Type B pancreatic cell (in vitro differentiated cells): ENCODE measurements around the gene PTPRM. TPM values are rescaled to one million over a fixed set of nuclear protein-coding genes. Genes with fewer than 3 reads are reported as not detected.
"Not testable (repeated sequence)": the region's sequence is repeated elsewhere in the genome, so short reads cannot be mapped to it uniquely, and the experiment has no call there.

Experiments used
- DNase-seq: peaks from one replicate; pipeline ENCODE4 v3.0.0; 2021; ENCODE audit warnings: mixed read lengths; ENCODE audit not compliant: unreplicated experiment; ENCODE audit errors: extremely low spot score
- H3K27ac Mint-ChIP-seq: 2 replicates; pipeline ENCODE4 v1.8.0; 2021; ENCODE audit warnings: mild to moderate bottlenecking, mixed read lengths
- H3K27me3 Mint-ChIP-seq: 2 replicates; pipeline ENCODE4 v1.8.0; 2021; ENCODE audit warnings: mixed read lengths
- H3K36me3 Mint-ChIP-seq: 2 replicates; pipeline ENCODE4 v1.8.0; 2021; ENCODE audit warnings: mixed read lengths
- H3K4me1 Mint-ChIP-seq: one replicate; pipeline ENCODE4 v1.8.0; 2021; ENCODE audit warnings: mixed read lengths; ENCODE audit not compliant: unreplicated experiment
- H3K4me3 Mint-ChIP-seq: 2 replicates; pipeline ENCODE4 v1.8.0; 2021; ENCODE audit warnings: mild to moderate bottlenecking, mixed read lengths
- H3K9me3 Mint-ChIP-seq: 2 replicates; pipeline ENCODE4 v1.8.0; 2021; ENCODE audit warnings: mixed read lengths
- CTCF ChIP-seq: fragments of 200-600 bp; sonication (generic); conservative IDR thresholded peaks from 2 replicates; pipeline ENCODE4 v1.5.0; 2021; ENCODE audit warnings: antibody characterized with exemption, mild to moderate bottlenecking
- total RNA-seq: library from RNA; stranded (reverse); gene quantifications from 2 replicates; pipeline ENCODE4 v1.2.1, GENCODE V29; 2021; ENCODE audit warnings: low replicate concordance

Gene PTPRM
- total RNA-seq, 1 donor from 2014 or later = 18.6 TPM

- Mint-ChIP-seq H3K9me3 (no peaks in the 10 kb centered on the region), H3K27ac (no peak overlapping the region), H3K4me3 (no peak overlapping the region), H3K4me1 (no peaks in the 10 kb centered on the region), H3K36me3 (no peaks in the 10 kb centered on the region), H3K27me3 (no peaks in the 10 kb centered on the region)
- TF ChIP-seq CTCF = no peak
- DNase-seq = no peak
Observed at GRCh38 chr18:7958897-7959146, 391.7 kb downstream of the PTPRM start.

- H3K36me3 Mint-ChIP-seq, DNase-seq, H3K4me3 Mint-ChIP-seq, H3K9me3 Mint-ChIP-seq, H3K4me1 Mint-ChIP-seq, H3K27ac Mint-ChIP-seq, H3K27me3 Mint-ChIP-seq: not testable (repeated sequence)
Observed at GRCh38 chr18:7966682-7967081, 399.6 kb downstream of the PTPRM start.

DNA sequence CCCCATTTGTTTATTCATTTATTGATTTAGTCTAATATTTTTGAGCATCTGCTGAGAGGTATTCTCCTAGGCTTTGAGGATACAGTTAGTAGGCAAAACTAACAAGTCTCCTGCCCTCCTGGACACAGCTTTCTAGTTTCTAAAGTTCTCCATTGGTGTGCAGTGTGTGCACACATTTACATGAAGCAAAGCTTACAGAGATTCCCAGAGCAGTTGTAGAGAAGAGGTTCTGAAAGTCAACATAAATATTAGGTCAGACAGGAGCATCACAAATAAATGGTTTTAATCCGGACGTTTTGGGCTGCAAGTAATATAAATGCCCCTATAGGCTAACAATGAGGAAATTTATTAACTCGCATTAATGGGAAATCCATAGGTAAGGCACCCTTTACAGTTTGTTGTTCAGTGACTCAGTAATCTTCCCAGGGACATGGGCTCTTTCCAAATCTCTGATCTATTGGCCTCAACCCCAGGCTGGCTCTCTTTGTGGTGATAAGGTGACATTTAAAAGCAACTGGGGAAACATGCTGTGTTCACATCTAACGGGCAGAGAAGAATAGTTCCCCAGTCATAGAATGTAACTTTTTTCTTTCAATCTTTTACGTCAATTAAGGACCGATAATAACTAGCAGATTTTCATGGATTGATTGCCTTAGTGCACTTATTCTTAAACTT is 407.2 kb downstream of the PTPRM start:
- H3K27me3 Mint-ChIP-seq = no peaks in the 10 kb centered on the region
- H3K27ac Mint-ChIP-seq = no peak overlapping the region
- DNase-seq = no peak

DNA sequence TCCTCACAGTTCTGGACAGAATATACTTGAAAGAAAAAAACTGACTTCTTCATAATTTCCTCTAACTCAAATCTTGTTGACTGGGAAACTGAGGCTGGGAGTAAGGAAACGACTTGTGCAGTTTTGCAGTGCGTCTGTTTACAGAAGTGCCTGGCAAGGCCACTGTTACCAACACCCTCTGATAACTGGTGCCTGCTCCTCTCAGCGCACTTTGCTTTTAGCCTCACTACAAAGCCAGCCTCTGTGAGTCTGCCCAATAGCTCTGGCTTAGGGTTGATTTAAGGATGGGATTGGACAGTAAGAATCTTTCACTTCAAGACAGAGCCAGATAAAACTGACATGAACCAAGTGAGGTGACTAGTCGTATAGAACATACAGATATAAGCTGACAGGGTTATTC is 410.8 kb downstream of the PTPRM start:
- H3K4me1 Mint-ChIP-seq = peaks cover 8% of the 10 kb centered on the region
- no peak for TF ChIP-seq CTCF
- H3K36me3 Mint-ChIP-seq = no peaks in the 10 kb centered on the region
- H3K9me3 Mint-ChIP-seq = peaks cover 4% of the 10 kb centered on the region
- H3K4me3 Mint-ChIP-seq = no peak overlapping the region
- no peak overlapping the region for H3K27ac Mint-ChIP-seq
- no peaks in the 10 kb centered on the region for H3K27me3 Mint-ChIP-seq
- no peak for DNase-seq

More for the DNA sequence above, 407.2 kb downstream of the PTPRM start:
- Mint-ChIP-seq H3K4me3 (no peak overlapping the region), H3K4me1 (peaks cover 4% of the 10 kb centered on the region), H3K36me3 (no peaks in the 10 kb centered on the region), H3K9me3 (no peaks in the 10 kb centered on the region)
- TF ChIP-seq CTCF = no peak

- H3K4me3 Mint-ChIP-seq = no peak overlapping the region
- H3K27me3 Mint-ChIP-seq = no peaks in the 10 kb centered on the region
- peaks cover 8% of the 10 kb centered on the region for H3K4me1 Mint-ChIP-seq
- no peak for TF ChIP-seq CTCF
- peaks cover 4% of the 10 kb centered on the region for H3K9me3 Mint-ChIP-seq
- no peak overlapping the region for H3K27ac Mint-ChIP-seq
- no peaks in the 10 kb centered on the region for H3K36me3 Mint-ChIP-seq
- DNase-seq = no peak
Observed at GRCh38 chr18:7978834-7979233, 411.7 kb downstream of the PTPRM start.

- Mint-ChIP-seq H3K4me1 (peaks cover 8% of the 10 kb centered on the region), H3K4me3 (no peak overlapping the region), H3K36me3 (no peaks in the 10 kb centered on the region), H3K9me3 (peaks cover 4% of the 10 kb centered on the region), H3K27me3 (no peaks in the 10 kb centered on the region), H3K27ac (peak overlapping the region; percentile 14)
- TF ChIP-seq CTCF = no peak
- DNase-seq = no peak
Observed at GRCh38 chr18:7979714-7980113, 412.6 kb downstream of the PTPRM start.
